Stimulated activated naive CD8-positive, alpha-beta T cell treated with anti-CD3 and anti-CD28 coated beads, Interleukin-15, Interleukin-2, amounts not matched to agents 100 U/mL and 50 U/mL, for 24 hours (primary cell): ENCODE data around the gene ADGRA1.
"Not testable (repeated sequence)": the region's sequence is repeated elsewhere in the genome, so short reads cannot be mapped to it uniquely, and the experiment has no call there.

Source experiments
- ATAC-seq: fragments of 150-1000 bp; cut with Tn5 transposase; one replicate; pipeline ENCODE4 v1.10.0; 2021
- DNase-seq: peaks from one replicate; pipeline ENCODE4 v3.0.0; 2021

The ADGRA1 gene

DNA sequence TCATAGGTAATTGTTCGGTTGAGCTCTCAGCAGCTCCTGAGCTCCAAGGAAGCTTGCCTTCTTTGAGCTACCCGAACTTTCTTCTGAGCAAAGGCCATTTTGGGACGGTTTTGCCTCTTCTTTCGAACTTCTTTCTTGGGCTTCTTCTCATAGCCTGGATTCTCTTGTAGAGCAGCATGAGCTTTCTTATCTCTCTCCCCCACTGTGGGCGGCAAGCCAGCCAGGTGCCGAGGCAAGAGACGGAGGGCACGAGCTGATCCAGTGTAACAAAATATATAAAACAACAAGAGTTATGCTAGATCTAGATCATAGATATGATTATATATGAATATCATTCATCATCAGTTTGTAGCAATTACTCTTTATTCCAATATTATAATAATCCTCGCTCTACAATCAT, 55.8 kb downstream of the ADGRA1 start:
- no peak for DNase-seq
- no peak for ATAC-seq

DNA sequence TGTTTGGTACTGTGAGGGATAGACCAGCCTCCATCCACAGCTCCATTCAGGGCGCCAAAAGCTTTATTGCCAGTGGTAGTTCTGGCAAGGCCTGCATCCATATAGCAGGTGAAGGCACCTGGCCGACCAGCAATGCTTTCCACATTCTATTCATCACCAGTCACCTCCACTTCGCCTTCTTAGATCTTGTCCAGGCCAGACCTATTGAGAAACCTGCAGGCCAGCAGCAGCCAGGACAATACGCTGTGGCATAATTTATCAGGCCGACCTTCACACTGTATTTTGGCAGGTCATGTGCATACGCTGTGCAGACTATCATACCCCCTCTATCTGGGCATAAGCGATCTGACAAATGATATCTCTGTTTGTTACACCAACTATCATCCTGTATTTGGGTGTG, 57.0 kb downstream of the ADGRA1 start:
- ATAC-seq (no peak), DNase-seq (no peak)

DNA sequence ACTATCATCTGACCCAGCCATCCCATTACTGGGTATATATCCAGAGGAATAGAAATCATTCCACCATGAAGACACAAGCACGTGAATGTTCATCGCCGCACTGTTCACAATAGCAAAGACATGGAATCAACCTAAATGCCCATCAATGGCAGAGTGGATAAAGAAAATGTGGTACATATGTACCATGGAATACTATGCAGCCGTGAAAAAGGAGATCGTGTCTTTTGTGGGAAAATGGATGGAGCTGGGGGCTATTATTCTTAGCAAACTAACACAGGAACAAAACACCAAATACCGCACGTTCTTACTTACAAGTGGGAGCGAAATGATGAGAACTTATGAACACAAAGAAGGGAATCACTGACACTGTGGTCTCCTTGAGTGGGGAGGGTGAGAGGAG, 62.5 kb downstream of the ADGRA1 start:
- ATAC-seq = no peak
- DNase-seq = no peak

DNA sequence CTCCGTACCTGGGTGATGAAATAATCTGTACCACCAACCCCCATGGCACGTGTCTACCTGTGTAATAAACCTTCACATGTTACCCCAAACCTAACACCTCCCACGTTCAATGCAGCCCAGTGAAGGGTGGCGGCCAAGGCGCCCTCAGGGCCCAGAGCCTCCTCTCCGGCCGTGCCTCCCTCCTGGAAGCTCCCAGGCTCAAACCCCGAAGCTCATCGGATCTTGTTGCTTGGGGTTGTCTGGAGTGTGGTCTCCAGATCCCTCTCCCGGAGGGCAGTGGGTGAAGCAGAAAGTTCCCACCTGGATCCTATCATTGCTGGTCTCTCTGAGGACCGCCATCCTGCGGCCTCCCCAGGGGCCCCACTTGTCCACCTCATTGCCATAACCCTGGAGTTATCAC, 62.9 kb downstream of the ADGRA1 start:
- ATAC-seq (no peak), DNase-seq (no peak)

DNA sequence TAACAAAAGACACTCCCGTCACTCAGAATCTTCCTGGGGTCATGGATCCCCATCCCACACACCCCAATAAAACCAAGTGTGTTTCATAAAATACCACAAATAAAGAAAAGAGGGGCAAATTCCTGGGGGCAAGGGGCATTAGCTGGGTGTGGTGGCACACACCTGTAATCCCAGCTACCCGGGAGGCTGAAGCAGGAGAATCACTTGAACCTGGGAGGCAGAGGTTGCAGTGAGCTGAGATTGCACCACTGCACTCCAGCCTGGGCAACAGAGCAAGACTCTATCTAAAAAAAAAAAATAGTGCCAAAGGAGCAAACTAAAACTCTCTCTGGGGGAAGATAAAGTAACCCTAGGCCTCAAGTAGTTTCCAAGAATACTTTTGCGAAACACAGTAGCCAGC, 63.3 kb downstream of the ADGRA1 start:
- not testable (repeated sequence) for DNase-seq, ATAC-seq

DNA sequence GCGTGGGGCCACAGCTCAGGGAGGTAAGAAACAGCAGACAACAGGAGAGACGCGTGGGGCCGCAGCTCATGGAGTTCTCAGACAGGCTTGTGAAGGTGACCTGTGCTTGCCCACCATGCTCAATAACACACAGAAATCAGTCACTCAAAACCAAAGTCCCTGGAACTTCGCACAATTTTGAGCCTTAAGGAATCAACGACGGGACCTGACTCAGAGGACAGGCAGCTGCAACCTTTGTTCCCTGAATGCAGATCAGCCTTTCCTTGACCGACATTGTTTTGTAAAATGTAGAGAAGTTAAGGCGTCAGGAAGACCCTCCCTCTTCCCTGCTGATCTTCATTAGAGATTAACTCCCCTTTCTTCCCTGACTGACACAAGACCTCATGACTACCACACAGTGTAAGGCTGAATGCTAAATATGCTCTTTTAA, 63.8 kb downstream of the ADGRA1 start:
- ATAC-seq (no peak), DNase-seq (no peak)

DNA sequence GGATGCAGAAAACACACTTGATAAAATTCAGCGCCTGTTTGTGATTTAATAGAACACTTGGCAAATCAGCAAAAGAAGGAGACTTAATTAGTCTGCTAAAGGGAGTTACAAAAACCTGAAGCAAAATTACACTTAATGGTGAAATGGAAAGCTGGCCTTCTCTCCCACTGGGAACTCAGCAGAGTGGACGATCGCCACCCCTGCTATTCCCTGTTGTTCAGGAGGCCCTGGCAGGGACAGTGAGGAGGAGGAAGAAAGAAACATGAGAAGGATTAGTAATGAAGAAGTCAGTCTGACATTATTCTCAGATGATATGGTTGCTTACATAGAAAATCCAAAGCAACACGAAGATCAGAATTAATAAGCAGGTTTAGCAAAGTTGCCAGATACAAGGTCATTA, 66.7 kb downstream of the ADGRA1 start:
- DNase-seq (no peak), ATAC-seq (no peak)

DNA sequence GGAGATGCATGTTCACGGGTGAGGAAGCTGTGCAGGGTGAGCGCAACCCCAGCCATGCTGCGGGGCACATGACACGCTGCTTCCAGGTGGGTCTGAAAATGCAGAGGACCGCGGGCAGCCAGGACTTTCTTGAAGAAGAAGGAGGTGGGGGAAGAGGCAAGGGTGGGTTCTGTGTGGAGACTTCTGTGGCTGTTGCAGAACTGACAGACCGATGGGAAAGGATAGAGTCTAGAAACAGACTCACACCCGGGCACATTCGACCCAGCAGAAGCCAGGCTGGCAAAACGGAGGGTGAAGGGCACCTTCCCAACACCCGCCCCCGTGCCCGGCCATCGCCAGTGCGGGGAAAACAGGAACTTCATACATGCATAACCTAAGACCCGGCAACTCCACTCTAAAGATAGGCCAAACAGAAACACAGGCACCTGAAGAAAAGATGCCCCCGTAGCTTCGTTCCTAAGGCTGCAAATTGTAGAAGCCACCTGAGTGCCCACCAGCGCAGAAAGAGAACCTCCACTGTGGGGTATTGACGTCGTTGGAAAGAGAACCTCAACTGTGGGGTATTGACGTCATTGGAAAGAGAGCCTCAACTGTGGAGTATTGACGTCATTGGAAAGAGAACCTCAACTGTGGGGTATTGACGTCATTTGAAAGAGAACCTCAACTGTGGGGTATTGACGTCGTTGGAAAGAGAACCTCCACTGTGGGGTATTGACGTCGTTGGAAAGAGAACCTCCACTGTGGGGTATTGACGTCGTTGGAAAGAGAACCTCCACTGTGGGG, 67.5 kb downstream of the ADGRA1 start:
- no peak for ATAC-seq
- no peak for DNase-seq

DNA sequence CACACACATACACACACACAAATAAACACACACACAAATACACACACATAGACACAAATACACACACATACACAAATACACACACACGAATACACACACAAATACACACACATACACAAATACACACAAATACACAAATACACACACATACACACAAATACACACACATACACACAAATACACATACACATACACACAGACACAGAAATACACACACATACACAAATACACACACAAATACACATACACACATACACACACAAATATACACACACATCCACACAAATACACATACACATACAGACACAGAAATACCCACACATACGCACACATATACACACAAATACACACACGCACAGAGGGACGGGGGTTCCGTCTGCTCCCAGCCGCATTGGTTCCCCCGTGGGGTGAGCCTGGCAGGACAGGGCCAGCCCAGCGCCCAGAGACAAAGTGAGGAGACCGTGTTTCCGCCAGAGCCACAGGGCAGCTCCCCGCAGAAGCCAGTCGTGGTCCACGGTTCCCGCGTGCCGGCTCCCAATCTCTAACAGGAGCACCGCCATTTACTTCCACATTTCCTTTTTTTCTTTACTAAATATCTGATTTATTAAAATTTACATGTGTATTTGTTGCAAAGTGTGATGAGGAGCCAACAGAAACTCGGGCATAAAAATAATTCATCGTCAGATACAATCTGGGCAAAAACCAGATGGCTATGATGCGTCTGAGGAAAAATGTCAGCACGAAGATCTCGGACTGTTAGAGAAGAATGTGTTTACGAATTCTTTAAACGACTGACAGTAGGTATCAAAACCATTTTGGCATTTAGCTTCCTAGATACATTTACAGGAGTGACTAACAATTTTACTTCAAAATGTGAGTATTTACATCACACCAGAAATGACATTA, 69.2 kb downstream of the ADGRA1 start:
- no peak for DNase-seq

DNA sequence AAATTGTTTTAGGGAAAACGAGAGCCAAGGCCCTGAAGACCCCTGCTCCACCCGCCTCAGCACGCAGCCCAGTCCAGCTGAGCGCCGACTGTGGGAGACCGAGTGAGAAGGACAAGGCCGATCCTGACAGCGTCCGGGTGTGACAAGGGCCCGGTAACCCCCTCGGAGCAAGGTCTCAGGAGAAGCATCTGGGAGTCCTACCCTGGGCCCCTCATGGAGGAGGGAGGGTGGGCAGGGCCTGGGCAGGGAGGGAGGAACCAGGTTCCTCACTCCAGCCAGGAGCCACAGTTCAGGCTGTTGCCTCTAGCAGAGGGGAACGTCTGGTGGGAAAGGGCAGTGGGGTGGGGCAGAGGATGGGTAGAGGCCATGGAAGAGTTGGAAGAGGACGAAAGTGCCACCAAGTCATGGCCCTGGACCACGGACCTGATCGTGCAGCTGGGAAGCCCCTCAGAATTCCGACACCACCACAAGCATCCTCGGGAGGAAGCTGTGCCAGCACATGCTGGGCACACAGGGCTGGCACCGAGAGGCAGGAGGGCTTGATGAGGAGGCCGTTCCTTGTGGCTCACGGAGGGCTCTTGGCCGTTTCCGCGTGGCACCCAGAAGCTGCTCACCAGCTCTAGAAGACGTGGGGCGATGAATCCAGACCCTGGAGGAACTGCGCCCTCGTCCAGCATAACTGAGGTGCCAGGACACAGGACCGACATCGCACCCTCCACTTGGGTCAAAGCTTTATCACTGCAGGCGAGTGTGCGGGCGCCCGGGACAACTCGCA, 70.1 kb downstream of the ADGRA1 start:
- ATAC-seq = no peak

More for the DNA sequence above, 69.2 kb downstream of the ADGRA1 start:
- ATAC-seq = no peak

DNA sequence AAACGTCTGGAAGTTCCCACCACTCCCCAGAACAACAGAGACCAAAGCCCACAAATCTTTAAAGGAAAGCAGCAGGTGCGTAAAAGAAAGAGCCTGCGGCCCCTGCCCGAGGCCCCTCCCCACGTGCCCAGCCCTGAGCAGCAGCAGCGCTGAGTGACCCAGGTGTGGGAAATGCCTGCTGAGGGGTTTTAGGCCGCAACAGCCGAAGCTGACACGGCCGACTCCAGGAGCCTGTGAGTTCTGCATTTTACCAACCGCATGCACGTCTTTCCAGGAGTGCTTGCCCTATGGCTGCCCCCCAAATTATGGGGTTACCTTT, 70.7 kb downstream of the ADGRA1 start:
- DNase-seq (no peak), ATAC-seq (no peak)

More for the DNA sequence above, 70.1 kb downstream of the ADGRA1 start:
- DNase-seq = no peak

DNA sequence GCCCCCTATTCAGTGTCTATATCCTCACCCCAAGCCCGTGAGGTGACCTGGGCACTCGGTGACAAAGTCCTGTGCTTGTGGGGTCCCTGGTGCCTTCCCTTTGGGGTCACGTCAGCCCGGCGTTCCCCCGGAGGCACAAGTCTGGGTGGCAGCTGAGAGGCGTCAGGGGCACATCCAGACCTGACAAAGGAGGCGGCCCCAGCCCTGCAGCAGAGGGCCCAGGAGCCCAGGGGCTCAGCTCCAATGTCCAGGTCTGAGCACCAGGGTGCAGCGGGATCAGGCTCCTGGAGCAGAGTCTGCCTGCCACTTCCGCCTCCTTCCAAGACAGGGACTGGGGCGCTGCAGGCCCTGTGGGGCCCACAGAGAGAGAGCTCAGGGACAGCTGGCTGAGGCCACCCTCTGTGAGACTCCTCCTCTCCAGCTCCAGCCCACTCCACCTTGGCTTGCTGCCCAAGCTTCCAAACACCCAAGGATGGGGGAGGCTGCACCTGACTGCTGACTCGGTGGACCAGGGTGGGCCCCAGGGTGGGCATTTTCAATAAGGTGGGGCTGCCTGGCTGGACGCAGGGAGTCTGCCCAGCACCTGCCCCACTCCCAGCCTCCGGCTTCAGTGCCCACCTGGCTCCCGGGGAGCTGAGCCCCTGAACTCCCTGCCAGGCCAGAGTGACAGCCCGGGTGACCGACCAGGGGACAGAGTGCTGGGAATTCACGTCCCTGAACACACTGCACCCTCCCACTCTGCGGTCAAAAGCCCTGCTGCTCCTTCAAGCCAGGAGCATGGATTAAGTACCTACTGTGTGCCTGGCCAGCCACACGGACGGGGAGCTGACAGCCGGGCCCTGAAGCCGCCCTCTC, 71.3 kb downstream of the ADGRA1 start:
- DNase-seq (no peak), ATAC-seq (no peak)

DNA sequence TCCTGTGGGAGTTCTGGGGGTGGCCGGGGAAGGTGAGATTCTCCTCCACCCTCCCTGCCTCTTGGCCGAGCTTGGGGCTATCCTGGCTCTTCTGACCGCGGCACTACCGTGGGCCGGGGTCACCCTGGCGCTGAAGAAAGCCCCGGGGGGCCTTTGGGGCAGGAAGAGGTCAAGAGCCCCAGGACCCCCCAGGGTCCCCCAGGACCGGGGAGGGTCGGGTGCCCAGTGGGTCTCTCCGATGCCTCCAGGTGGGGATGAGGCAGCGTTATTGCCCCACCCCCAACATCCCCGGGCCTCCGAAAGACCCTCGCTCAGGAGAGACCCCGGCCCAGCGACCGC, 71.9 kb downstream of the ADGRA1 start:
- DNase-seq = no peak
- ATAC-seq = no peak

DNA sequence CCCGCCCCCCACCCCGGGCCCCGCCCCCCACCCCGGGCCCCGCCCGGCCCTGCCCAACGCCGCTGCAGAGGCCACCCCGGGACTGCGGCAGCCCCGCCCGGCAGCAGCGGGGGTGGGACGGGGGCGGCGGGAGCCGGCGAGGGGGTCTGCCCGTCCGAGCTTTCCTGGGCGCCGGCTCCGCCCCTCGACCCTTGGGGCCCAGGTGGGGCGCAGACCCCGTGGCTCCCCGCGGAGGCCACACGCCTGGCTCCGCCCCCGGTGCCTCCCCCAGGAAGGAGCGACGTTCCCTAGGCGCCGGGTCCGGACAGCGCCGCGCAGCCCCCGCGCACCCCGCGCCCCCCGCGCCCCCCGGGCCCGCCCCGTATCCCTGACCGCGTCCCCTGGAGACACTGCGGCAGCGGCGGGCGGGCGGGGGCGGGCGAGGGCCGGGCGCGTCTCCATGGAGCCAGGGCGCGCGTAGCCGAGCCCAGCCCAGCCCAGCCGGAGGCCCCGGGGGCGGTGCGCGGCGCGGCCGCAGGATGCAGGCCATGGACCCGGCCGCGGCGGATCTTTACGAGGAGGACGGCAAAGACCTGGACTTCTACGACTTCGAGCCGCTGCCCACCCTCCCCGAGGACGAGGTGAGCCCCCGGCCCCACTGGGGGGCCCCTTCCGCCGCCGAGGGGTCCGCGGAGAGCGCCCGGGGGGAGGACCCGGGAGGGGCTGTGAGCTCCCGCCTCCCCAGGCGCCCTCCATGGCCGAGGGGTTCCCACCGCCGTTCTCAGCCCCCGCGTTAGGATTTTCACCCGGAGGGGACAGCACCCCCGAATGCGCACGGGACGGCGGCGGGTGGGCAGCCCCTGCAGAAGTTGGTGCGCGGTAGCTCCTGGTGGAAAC, 72.5 kb downstream of the ADGRA1 start, which contains the start of gene KNDC1:
Gene KNDC1, plus strand, starts transcription at position 270 of the 876 bp plus-strand sequence. Its CDS starts 249 bp downstream, at position 519.
- DNase-seq (no peak), ATAC-seq (peak; percentile 28)

DNA sequence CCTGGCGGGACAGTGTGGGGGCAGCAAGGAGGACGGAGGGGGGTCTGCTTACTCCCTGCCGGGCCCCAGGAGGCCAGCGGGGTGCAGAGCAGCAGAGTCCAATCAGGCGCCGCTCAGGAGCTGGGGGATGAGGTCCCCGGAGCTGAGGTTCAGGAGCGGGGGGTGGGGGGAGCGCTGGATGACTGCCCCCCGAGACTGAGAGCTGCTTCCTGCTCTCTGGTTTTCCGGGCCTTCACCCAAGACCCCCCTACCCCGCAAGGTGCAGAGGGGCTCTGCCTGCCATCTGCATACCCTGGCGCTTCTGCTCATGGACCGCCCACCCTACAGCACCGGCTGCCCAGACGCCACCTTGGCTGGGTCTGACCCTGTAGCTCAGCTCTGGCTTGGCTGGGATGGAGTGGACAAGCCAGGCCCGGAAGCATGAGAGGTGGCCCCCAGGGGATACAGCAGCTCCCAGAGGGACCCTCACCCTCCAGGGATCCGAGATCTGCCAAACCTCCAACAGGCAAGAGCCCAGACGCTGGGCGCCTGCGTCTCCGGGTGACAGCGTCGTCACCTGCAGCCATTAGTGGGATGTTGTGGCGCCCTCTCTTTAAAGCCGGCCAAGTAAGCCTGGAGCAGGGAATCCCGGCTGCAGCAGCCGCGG, 73.2 kb downstream of the ADGRA1 start:
- ATAC-seq = no peak
- DNase-seq = no peak

DNA sequence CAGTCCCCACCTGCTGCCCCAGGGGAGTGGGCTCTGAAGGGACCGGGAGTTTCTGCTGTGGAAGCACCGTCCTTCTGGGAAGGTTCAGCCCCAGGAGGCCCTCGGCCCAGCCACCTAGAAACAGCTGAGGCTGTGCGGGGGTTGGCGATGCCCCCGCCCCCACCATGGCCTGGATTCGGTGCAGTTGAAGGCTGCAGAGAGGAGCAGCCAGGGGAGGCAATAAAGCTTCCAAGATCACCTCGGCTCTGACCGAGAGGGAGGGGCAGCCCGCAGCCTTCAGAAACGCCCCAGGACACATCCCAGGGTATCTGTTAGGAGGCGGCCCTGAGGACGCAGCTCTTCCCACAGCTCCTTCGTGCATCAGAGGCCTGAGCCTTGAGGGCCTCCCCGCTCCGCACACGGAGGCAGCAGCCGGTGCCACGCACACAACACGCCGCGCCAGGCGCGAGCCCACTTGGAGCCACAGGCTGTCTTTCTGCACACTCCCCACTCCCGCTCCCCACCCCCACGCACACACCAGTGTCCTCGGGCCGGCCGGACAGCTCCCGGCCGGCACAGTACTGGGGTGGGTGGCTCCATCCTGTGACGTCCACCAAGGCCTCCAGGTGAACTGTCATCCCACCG, 73.9 kb downstream of the ADGRA1 start:
- ATAC-seq = no peak
- DNase-seq = no peak

DNA sequence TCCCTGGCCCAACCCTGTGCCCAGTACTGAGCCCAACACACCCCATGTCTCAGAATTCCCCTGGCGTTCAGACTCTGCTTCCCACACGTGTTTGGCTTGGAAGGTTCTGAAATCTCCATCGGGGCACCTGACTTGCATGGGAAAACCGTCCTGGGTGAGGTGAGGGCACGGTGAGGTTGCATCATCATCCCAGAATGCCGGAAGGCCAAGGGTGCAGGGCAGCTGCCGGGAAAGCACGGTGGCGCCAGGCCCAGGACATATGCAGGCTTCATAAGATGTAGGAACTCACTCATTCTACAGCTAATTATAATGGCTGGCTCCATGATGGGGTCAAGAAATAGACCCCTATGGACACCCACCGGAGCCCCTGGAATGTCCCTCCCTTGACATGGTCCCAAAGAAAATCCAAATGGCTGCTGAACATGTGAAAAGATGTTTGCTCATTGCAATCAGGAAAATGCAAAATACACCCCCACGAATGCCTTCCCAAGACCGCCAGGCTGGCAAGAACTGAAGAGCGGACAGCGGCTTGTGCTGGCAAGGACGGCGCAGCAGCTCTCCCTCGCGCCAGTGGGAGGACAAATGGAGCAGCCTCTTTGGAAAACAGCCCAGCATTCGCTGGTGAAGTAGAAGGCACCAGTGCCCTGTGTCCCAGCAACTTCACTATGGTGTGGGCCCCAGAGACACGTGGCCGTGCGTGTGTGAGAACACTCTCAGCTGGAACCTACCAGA, 74.6 kb downstream of the ADGRA1 start:
- no peak for DNase-seq

DNA sequence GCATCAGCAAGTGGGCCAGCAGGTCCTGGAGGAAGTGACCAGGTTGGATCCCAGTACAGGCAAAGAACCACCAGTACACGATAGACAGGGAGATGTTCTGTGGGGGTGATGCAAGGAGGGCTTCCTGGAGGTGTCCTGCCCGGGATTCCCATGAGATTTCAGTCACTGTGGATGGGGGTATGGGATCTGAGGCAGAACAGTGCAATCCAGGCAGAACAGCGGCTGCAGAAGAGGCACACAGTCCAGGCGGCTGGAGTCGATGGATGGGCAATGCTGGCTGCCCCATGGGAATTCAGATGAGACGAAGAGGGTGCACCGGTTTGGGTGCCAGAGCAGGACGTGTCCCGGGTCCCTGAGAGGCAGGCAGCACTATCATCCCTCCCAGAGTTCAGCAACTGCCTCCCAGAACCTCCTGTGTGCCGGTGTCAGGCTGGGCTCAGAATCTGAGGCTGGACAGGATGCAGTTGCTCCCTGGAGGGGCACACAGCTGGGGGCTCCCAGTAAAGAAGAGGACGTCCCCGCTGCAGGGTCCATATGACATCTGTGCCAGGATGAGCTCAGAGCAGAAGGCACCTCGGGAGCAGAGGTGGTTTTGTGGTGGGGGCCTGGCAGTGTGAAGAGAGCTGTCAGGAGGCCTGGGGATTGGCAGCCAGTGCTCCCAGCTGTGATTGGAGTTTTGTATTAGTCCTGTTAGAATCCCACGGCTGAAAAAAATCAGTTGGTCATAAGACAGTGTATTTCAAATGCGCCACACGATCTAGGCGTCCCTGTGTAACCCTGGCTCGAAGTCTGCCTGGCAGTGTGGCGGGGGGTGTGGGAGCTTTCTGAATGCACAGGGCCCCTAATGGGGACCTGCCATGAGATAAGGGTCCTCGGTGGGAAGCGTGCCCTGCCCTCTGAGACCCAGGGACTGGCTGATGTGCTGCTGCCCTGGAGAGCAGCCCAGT, 75.5 kb downstream of the ADGRA1 start:
- no peak for ATAC-seq

More for the DNA sequence above, 74.6 kb downstream of the ADGRA1 start:
- ATAC-seq = no peak

More for the DNA sequence above, 75.5 kb downstream of the ADGRA1 start:
- no peak for DNase-seq
